Stimulated activated effector memory CD8-positive, alpha-beta T cell treated with anti-CD3 and anti-CD28 coated beads, Interleukin-12 subunit alpha, Interleukin-12 subunit beta, amount 100 ng/mL, for 72 hours (primary cell): ENCODE results near the gene ATXN10.

ENCODE experiments used
- ATAC-seq: fragments of 150-1000 bp; cut with Tn5 transposase; 2 replicates; pipeline ENCODE4 v1.10.0; 2021
- DNase-seq, 2 donors: peaks; one replicate each; pipeline ENCODE4 v3.0.0; 2021 to 2022; ENCODE audit warnings: low spot score in 2 of 2
- H3K27ac Mint-ChIP-seq: one replicate; pipeline ENCODE4 v1.8.0; 2022; ENCODE audit warnings: mild to moderate bottlenecking, mixed read lengths
- H3K36me3 Mint-ChIP-seq: one replicate; pipeline ENCODE4 v1.8.0; 2022; ENCODE audit warnings: mild to moderate bottlenecking, mixed read lengths
- H3K4me1 Mint-ChIP-seq: one replicate; pipeline ENCODE4 v1.8.0; 2022; ENCODE audit warnings: mixed read lengths
- H3K4me3 Mint-ChIP-seq: one replicate; pipeline ENCODE4 v1.8.0; 2022; ENCODE audit warnings: mild to moderate bottlenecking, mixed read lengths
- H3K9me3 Mint-ChIP-seq: one replicate; pipeline ENCODE4 v1.8.0; 2022; ENCODE audit warnings: mixed read lengths

ATXN10 gene

DNA sequence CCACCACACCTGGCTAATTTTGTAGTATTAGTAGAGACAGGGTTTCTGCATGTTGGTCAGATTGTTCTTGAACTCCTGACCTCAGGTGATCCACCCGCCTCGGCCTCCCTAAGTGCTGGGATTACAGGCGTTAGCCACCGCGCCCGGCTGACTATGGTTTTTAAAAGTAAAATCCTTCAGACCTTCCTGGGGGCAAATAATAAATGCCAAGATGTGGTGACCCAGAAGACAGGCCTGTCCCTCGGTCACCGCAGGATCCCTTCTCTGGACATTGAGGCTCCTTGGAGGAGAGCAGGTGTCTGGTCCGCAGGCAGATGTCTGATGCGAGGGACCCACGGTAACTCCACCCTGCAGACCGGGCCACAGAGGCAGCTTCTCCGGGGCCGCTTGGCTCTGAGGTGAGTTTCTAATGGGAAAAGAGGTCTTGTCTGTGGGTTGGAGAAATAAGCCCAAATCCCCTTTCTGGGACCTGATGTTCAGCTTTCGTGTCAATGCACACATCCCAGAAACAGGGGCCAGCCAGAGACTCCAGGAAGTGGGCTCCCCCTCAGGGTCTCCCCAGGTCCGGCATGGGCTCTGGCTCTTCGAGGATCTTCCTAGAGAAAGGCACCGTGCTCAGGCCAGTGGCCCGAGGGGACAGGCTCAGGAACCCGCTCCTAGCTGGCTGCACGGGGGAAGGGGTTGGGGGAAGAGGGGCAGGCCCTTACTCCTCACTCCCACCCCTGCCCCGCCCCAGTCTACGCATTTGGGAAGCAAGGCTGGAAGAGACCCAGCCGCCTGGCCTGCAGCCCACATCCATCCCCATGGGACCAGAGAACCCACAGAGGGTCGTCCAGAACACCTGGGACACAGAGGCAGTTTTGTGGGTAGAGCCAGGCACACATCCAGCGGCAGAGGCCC, 204.8 kb downstream of the ATXN10 start:
- Mint-ChIP-seq H3K4me3 (no peak overlapping the region), H3K9me3 (peaks cover 5% of the 10 kb centered on the region), H3K27ac (no peak overlapping the region), H3K36me3 (no peaks in the 10 kb centered on the region), H3K4me1 (no peaks in the 10 kb centered on the region)
- DNase-seq (no peak), ATAC-seq (no peak)

DNA sequence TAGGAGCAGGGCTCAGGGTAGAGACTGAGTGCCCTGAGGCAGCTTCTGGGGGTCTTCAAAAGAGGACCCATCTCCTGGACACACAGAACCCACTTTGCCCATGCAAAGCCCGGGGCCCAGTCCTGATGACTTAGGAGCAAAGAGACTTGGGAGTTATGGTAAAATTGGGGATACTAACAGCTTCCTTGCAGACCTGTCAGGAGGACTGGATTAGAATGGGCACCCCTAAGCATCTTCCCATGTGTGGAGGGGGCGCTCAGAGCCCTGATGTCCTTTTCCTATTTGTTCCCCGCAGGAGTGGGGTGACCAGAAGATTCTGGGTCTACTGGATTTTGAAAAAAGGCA, 205.4 kb downstream of the ATXN10 start:
- no peaks in the 10 kb centered on the region for H3K36me3 Mint-ChIP-seq
- no peak overlapping the region for H3K4me3 Mint-ChIP-seq
- H3K4me1 Mint-ChIP-seq: no peaks in the 10 kb centered on the region
- peaks cover 5% of the 10 kb centered on the region for H3K9me3 Mint-ChIP-seq
- H3K27ac Mint-ChIP-seq: no peak overlapping the region
- DNase-seq: no peak
- ATAC-seq: no peak

DNA sequence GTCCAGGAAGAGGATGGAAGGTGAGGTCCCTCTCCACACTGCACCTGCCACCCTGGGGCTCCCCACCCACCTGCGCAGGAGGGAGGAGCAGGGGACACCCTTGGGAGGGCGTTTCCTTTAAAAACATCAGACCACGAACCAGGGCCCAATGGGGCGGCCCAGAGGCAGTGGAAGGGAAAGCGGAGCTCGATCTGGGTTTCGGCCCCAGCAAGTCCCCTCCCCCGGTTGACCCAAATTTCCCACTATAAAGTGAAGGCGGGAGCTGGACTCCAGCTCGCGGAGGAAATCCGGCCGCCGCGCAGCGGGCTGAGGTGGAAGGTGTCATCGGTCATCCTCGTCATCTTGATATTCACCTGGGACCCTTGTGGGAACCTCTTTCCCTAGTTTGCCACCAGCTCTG, 206.0 kb downstream of the ATXN10 start:
- no peak for DNase-seq

GRCh38 chr22:45878051-45878781, 206.6 kb downstream of the ATXN10 start:
- Mint-ChIP-seq H3K4me3 (no peak overlapping the region), H3K9me3 (no peaks in the 10 kb centered on the region), H3K36me3 (no peaks in the 10 kb centered on the region), H3K27ac (no peak overlapping the region), H3K4me1 (no peaks in the 10 kb centered on the region)
- DNase-seq: no peak
- no peak for ATAC-seq

More for the DNA sequence above, 206.0 kb downstream of the ATXN10 start:
- Mint-ChIP-seq H3K4me1 (no peaks in the 10 kb centered on the region), H3K4me3 (no peak overlapping the region), H3K36me3 (no peaks in the 10 kb centered on the region), H3K9me3 (peaks cover 5% of the 10 kb centered on the region), H3K27ac (no peak overlapping the region)
- no peak for ATAC-seq

DNA sequence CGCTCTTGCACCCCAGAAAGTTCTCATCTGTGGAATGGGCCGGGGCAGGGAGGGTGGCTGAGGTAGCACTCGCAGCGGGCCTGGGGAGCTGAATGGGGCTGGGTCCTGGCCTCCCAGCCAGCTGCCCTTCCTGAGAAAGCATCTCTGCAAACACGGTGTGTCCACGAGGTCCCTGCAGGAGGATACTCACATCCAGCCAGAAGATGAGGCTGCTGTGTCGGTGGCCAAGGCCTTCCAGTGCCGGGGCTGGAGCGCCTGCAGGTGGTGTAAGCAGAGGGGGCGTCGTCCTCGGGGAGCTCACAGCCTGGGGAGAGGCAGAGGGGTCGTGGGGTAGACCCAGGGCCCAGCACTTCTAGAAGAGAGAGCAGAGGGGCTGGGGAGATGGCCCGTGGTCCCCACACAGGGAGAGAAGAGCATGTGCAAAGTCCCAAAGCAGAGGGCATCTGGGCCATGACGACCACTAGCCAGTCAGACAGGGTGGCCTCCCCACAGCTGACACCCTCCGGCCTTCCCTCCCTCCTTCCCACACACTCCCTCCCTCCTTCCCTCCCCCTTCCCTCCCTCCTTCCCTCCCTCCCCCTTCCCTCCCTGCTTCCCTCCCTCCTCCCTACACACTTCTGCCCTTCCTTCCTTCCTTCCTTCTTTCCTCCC, 207.4 kb downstream of the ATXN10 start:
- DNase-seq: no peak
- Mint-ChIP-seq H3K36me3 (no peaks in the 10 kb centered on the region), H3K27ac (no peak overlapping the region), H3K4me3 (no peak overlapping the region), H3K9me3 (no peaks in the 10 kb centered on the region), H3K4me1 (no peaks in the 10 kb centered on the region)
- ATAC-seq: no peak

GRCh38 chr22:45879552-45879949, 207.9 kb downstream of the ATXN10 start:
- H3K36me3 Mint-ChIP-seq: no peaks in the 10 kb centered on the region
- no peak for ATAC-seq
- no peaks in the 10 kb centered on the region for H3K9me3 Mint-ChIP-seq
- no peaks in the 10 kb centered on the region for H3K4me1 Mint-ChIP-seq
- DNase-seq: no peak
- H3K4me3 Mint-ChIP-seq: no peak overlapping the region
- H3K27ac Mint-ChIP-seq: no peak overlapping the region

DNA sequence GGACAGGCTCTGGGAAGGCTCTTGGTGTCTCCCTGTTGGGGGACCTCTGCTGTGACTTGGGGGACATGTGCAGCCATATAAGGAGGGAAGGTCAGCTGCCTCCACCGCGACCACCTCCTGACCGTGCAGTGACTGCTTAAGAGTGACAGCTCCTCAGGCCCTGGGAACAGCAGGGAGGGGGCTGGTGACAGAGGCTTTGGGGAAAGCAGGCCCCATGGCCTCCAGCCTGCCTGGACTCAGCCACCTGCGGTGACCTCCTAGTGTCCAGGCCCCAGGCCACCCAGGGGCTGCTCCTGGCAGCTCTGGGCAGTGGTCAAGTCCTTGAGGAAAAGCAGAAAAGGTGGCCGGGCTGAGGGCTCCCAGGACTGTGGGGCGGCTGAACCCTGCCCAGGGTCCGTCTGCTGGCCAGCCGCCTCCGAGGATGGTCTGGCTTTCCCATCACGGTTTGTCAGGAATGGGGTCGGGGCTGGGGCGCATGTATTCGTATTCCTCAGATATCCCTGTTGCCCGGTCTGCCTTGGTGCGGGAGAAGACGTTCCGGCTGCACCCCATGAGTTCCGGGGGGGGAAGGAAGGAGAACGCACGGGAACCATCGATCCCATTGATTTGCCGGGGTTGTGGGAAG, 208.6 kb downstream of the ATXN10 start:
- Mint-ChIP-seq H3K4me3 (no peak overlapping the region), H3K27ac (no peak overlapping the region), H3K9me3 (no peaks in the 10 kb centered on the region), H3K4me1 (no peaks in the 10 kb centered on the region), H3K36me3 (no peaks in the 10 kb centered on the region)
- ATAC-seq (no peak), DNase-seq (no peak)

- Mint-ChIP-seq H3K4me1 (no peaks in the 10 kb centered on the region), H3K9me3 (no peaks in the 10 kb centered on the region), H3K36me3 (no peaks in the 10 kb centered on the region), H3K4me3 (no peak overlapping the region), H3K27ac (no peak overlapping the region)
- no peak for ATAC-seq
- no peak for DNase-seq
Observed at GRCh38 chr22:45880716-45881523, 209.3 kb downstream of the ATXN10 start.

- ATAC-seq (no peak), DNase-seq (no peak)
- no peak overlapping the region for H3K4me3 Mint-ChIP-seq
- no peak overlapping the region for H3K27ac Mint-ChIP-seq
- H3K4me1 Mint-ChIP-seq: no peaks in the 10 kb centered on the region
- H3K36me3 Mint-ChIP-seq: no peaks in the 10 kb centered on the region
- H3K9me3 Mint-ChIP-seq: no peaks in the 10 kb centered on the region
Observed at GRCh38 chr22:45881524-45881875, 209.9 kb downstream of the ATXN10 start.

DNA sequence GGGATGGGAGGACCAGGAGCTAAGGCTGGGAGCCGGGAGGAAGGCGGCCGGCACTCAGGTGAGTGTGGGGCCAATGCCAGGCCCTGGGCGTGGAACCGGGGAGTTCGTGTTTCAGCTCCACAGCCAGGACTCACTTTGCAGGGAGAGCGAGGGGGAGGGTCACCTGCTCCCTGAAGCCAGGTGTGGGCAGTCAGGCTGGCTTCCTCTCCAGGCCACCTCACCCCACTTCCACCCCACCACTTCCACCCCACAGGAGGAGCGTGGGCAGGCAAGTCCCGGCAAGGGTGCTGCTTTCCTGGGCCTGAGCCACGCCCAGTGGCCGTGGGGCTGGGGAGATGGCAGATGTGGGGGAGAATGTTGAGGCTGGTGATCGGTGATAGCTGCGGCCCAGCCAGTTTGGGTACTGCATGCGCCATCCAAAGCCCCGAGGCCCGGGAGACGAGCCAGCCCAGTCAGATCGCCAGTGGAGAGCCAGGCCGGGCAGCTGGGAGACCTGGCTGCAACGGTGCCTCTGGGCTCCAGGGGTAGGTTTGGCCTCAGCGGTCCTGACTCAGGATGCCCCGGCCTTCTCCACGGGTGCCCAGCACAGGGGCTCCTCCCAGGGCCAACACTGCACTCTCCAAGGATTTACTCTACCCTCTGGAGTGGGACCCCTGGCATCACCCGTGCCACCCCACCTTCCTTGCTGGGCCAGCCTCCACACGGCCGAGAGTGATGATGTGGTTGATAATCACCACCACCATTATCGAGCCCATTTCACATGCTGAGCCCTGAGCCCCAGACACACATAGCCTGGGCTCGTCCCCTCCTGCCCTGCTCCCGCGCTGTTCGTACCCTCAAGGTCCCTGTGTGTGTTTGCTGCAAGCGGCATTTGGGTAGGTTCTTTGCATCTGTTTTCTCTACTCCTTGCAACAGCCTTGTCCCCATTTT, 211.5 kb downstream of the ATXN10 start:
- ATAC-seq (no peak), DNase-seq (no peak)
- Mint-ChIP-seq H3K9me3 (no peaks in the 10 kb centered on the region), H3K4me3 (no peak overlapping the region), H3K4me1 (no peaks in the 10 kb centered on the region), H3K27ac (no peak overlapping the region), H3K36me3 (no peaks in the 10 kb centered on the region)

- Mint-ChIP-seq H3K4me3 (no peak overlapping the region), H3K27ac (no peak overlapping the region), H3K36me3 (no peaks in the 10 kb centered on the region), H3K9me3 (no peaks in the 10 kb centered on the region), H3K4me1 (no peaks in the 10 kb centered on the region)
- DNase-seq (no peak), ATAC-seq (no peak)
Observed at GRCh38 chr22:45883811-45884170, 212.2 kb downstream of the ATXN10 start.

DNA sequence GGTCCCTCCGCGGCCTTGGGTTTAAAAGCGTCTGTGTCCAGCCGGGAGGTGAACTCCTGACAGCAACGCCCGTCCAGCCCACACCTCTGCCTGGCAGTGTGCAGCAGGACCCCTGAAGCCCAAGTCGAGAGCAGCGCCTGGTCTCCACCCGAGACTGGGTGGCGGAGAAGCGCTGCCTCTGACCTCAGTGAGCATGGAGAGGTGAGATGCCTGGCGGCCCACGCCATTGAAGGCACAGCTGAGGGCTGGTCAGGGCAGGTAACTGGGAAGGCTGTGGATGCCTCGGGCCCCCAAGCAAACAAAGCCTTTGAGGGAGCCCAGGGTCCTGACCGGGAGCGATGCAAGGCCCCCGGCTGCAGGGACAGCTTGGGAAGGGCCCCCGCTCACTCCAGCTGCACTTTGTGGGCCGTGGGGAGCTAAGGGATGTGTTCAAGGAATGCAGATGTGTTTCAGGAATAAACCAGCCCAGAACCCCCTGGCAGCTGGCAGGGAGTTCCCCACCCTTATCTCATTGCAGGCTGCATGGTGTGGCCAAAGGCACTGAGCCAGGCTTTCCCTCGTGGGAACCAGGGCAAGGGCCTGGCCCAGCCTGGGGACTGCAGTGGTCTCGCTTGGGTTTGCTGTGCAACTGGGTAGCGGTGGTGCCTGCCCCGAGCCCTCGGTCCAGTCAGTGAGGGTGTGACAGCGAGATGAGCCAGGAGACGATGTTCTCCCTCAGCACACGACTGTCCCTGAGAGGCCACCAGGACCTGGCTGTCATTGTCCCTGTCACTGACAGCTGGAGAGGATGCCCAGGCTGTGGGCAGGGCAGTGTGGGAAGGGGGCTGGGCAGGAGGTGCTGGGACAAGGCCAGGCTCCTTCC, 212.8 kb downstream of the ATXN10 start:
- Mint-ChIP-seq H3K4me3 (no peak overlapping the region), H3K27ac (no peak overlapping the region), H3K36me3 (no peaks in the 10 kb centered on the region), H3K4me1 (no peaks in the 10 kb centered on the region), H3K9me3 (no peaks in the 10 kb centered on the region)
- ATAC-seq: no peak
- DNase-seq: no peak

GRCh38 chr22:45885171-45885840, 213.7 kb downstream of the ATXN10 start:
- Mint-ChIP-seq H3K9me3 (no peaks in the 10 kb centered on the region), H3K4me3 (no peak overlapping the region), H3K27ac (no peak overlapping the region), H3K36me3 (no peaks in the 10 kb centered on the region), H3K4me1 (no peaks in the 10 kb centered on the region)
- DNase-seq (no peak), ATAC-seq (no peak)
